Astrocyte (in vitro differentiated cells and primary cell): ENCODE results near the gene MARK4.

Experiments
- EZH2 ChIP-seq: IDR thresholded peaks from 2 replicates; pipeline ENCODE4 v1.6.1; 2012; ENCODE audit warnings: mild to moderate bottlenecking, low read length, inconsistent platforms; ENCODE audit not compliant: insufficient read depth
- TF ChIP-seq, protein P1 (sequence below): IDR thresholded peaks from 2 replicates; pipeline ENCODE4 v1.5.1; 2011; ENCODE audit warnings: low read depth, mild to moderate bottlenecking, inconsistent platforms, low read length, moderate library complexity; ENCODE audit not compliant: insufficient read depth

DNA sequence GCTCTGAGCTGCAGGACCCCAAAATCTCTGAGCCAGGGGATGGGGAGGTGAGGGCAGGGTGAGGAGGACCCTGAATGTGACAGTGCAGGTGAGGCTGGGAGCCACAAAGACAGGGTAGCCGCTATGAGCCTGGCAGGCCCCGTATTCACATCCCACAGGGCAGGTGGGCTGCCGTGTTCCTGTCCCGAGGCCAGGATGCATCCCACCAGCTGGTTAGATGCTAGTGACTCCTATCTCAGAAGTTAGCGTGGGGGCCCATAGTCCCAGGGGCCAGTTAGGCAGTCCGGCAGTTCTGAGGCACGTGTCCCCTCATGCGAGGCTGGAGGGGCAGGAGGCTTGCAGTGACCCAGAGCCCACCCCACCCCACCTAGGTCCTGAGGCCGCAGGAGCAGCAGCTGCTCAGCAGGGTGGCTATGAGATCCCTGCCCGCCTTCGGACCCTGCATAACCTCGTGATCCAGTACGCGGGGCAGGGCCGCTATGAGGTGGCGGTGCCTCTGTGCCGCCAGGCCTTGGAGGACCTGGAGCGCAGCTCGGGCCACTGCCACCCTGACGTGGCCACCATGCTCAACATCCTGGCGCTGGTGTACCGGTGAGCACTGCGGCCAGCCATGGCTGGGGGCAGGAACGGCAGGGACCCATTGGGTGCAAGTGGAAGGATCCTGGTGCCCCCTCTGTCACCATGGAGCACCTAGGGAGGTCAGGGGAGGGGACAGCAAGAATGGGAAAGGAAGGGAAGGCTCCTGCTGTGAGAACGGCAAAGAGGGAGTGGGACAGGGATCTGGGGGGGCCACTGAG lies 96.7 kb downstream of the MARK4 start:
- TF ChIP-seq, protein P1, sequence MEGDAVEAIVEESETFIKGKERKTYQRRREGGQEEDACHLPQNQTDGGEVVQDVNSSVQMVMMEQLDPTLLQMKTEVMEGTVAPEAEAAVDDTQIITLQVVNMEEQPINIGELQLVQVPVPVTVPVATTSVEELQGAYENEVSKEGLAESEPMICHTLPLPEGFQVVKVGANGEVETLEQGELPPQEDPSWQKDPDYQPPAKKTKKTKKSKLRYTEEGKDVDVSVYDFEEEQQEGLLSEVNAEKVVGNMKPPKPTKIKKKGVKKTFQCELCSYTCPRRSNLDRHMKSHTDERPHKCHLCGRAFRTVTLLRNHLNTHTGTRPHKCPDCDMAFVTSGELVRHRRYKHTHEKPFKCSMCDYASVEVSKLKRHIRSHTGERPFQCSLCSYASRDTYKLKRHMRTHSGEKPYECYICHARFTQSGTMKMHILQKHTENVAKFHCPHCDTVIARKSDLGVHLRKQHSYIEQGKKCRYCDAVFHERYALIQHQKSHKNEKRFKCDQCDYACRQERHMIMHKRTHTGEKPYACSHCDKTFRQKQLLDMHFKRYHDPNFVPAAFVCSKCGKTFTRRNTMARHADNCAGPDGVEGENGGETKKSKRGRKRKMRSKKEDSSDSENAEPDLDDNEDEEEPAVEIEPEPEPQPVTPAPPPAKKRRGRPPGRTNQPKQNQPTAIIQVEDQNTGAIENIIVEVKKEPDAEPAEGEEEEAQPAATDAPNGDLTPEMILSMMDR: no peak
- TF ChIP-seq EZH2: no peak
